Stimulated activated CD8-positive, alpha-beta memory T cell treated with anti-CD3 and anti-CD28 coated beads, Interleukin-4, amount 100 ng/mL, for 48 hours (primary cell): ENCODE data around the gene TMEM204.
"Not testable (repeated sequence)": the region's sequence is repeated elsewhere in the genome, so short reads cannot be mapped to it uniquely, and the experiment has no call there.

Experiments
- DNase-seq: peaks from one replicate; pipeline ENCODE4 v3.0.0-alpha.2; 2020

Gene TMEM204

GRCh38 chr16:1561266-1561665 is 27.8 kb downstream of the TMEM204 start:
- DNase-seq: no peak

GRCh38 chr16:1561836-1562235 is 28.4 kb downstream of the TMEM204 start:
- no peak for DNase-seq

- no peak for DNase-seq
These were observed 30.3 kb downstream of the TMEM204 start for GRCh38 chr16:1563786-1564185.

- peak; percentile 40 for DNase-seq
These were observed 30.9 kb downstream of the TMEM204 start for GRCh38 chr16:1564325-1564724.

GRCh38 chr16:1565083-1565805 is 31.8 kb downstream of the TMEM204 start:
- no peak for DNase-seq

GRCh38 chr16:1567988-1568387 is 34.5 kb downstream of the TMEM204 start:
- DNase-seq: no peak

- DNase-seq: no peak
These were observed 37.7 kb downstream of the TMEM204 start for GRCh38 chr16:1571012-1571671.

GRCh38 chr16:1572673-1573072 is 39.2 kb downstream of the TMEM204 start:
- DNase-seq: no peak

- no peak for DNase-seq
These were observed 39.8 kb downstream of the TMEM204 start for GRCh38 chr16:1573301-1573700.

- DNase-seq: no peak
These were observed 42.1 kb downstream of the TMEM204 start for GRCh38 chr16:1575578-1575977.

GRCh38 chr16:1579214-1579613 is 45.7 kb downstream of the TMEM204 start:
- DNase-seq: no peak

- DNase-seq: no peak
These were observed 46.8 kb downstream of the TMEM204 start for GRCh38 chr16:1580256-1580655.

GRCh38 chr16:1580956-1581355 is 47.5 kb downstream of the TMEM204 start:
- DNase-seq: no peak

- DNase-seq: no peak
These were observed 48.3 kb downstream of the TMEM204 start for GRCh38 chr16:1581804-1582203.

- DNase-seq: no peak
These were observed 49.7 kb downstream of the TMEM204 start for GRCh38 chr16:1583180-1583579.

- no peak for DNase-seq
These were observed 51.5 kb downstream of the TMEM204 start for GRCh38 chr16:1584926-1585484.

- DNase-seq: no peak
These were observed 56.9 kb downstream of the TMEM204 start for GRCh38 chr16:1590366-1590765.

- no peak for DNase-seq
These were observed 57.7 kb downstream of the TMEM204 start for GRCh38 chr16:1590930-1591705.

GRCh38 chr16:1592446-1592845 is 59.0 kb downstream of the TMEM204 start:
- DNase-seq: no peak

GRCh38 chr16:1595511-1595910 is 62.0 kb downstream of the TMEM204 start:
- not testable (repeated sequence) for DNase-seq

- DNase-seq: no peak
These were observed 63.0 kb downstream of the TMEM204 start for GRCh38 chr16:1596516-1596915.

- DNase-seq: no peak
These were observed 63.7 kb downstream of the TMEM204 start for GRCh38 chr16:1597154-1597553.

- DNase-seq: no peak
These were observed 67.6 kb downstream of the TMEM204 start for GRCh38 chr16:1601031-1601430.

GRCh38 chr16:1601489-1601888 is 68.0 kb downstream of the TMEM204 start:
- DNase-seq: no peak
